ENCODE results near the gene PRX.

Gene PRX

DNA sequence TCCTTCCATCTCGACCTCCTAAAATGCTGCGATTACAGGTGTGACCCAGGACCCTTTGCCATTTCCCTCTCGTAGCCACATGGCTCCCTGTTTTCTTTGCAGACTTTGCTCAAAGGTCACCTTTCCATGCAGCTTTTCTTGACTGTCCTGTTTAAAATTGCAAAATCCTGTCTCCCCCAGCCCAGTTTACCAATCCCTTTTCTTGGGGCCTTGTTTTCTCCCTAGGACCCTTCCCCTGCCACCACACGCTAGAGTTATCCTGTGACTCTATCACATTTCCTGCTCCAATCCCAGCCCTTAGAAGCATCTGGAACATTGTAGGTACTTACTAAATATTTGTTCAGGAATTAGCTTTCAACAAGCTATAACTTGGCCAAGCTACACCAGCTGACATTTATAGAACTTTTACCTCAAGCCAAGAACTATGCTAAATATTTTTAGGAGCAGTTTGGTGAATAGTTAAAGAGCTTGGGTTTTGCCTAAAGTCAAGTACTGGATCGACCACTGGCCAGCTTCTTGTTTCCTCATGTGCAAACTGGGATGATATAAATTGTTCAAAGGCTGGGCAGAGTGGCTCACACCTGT, 40.1 kb upstream of the PRX start:
- Histone ChIP-seq H3K4me3 (ENCODE audit: low read depth in 1 of 2, low read length in 2 of 2) (no peak overlapping the region), H3K9me3 (ENCODE audit: insufficient read depth, low read length, severe bottlenecking) (no peaks in the 10 kb centered on the region), H3K27me3 (ENCODE audit: insufficient read depth, low read length, poor library complexity) (no peaks in the 10 kb centered on the region), H3K36me3 (ENCODE audit: insufficient read depth, low read length) (peaks cover 4% of the 10 kb centered on the region; the same call in 1 of the 2 replicates), H3K27ac (ENCODE audit: low read length) (no peak overlapping the region), H3K9ac (ENCODE audit: low read depth, low read length) (no peak overlapping the region), H2AFZ (ENCODE audit: low read depth, low read length) (no peak overlapping the region), H4K20me1 (ENCODE audit: insufficient read depth, low read length) (no peaks in the 10 kb centered on the region), H3K4me2 (ENCODE audit: insufficient read depth, low read length) (no peak overlapping the region), H3K4me1 (ENCODE audit: insufficient read depth, low read length) (no peaks in the 10 kb centered on the region), H3K79me2 (ENCODE audit: insufficient read depth, low read length) (no peaks in the 10 kb centered on the region)
- TF ChIP-seq EZH2 (IDR thresholded peaks at IDR 0.05; ENCODE audit: borderline replicate concordance, low read depth, low read length, severe bottlenecking) (no peak), CTCF (IDR thresholded peaks at IDR 0.05; ENCODE audit: borderline replicate concordance, extremely low read depth, low read length, poor library complexity, severe bottlenecking) (no peak)
- DNase-seq: no peak
- ATAC-seq (ENCODE audit: insufficient read depth, low read depth): no peak

GRCh38 chr19:40452016-40452415, 38.8 kb upstream of the PRX start:
- DNase-seq: no peak
- H3K27me3 ChIP-seq (ENCODE audit: insufficient read depth, low read length, poor library complexity): no peaks in the 10 kb centered on the region
- H3K9ac ChIP-seq (ENCODE audit: low read depth, low read length): no peak overlapping the region
- H2AFZ ChIP-seq (ENCODE audit: low read depth, low read length): no peak overlapping the region
- ATAC-seq (ENCODE audit: insufficient read depth, low read depth): no peak
- H3K36me3 ChIP-seq (ENCODE audit: insufficient read depth, low read length): no peaks in the 10 kb centered on the region; the same call in 1 of the 2 replicates
- no peak overlapping the region for H3K4me3 ChIP-seq (ENCODE audit: low read depth in 1 of 2, low read length in 2 of 2)
- H3K4me2 ChIP-seq (ENCODE audit: insufficient read depth, low read length): no peak overlapping the region
- no peaks in the 10 kb centered on the region for H4K20me1 ChIP-seq (ENCODE audit: insufficient read depth, low read length)
- no peak overlapping the region for H3K27ac ChIP-seq (ENCODE audit: low read length)
- no peak for TF ChIP-seq EZH2 (IDR thresholded peaks at IDR 0.05; ENCODE audit: borderline replicate concordance, low read depth, low read length, severe bottlenecking)
- TF ChIP-seq CTCF (IDR thresholded peaks at IDR 0.05; ENCODE audit: borderline replicate concordance, extremely low read depth, low read length, poor library complexity, severe bottlenecking): no peak
- H3K4me1 ChIP-seq (ENCODE audit: insufficient read depth, low read length): no peaks in the 10 kb centered on the region
- no peaks in the 10 kb centered on the region for H3K79me2 ChIP-seq (ENCODE audit: insufficient read depth, low read length)
- H3K9me3 ChIP-seq (ENCODE audit: insufficient read depth, low read length, severe bottlenecking): no peaks in the 10 kb centered on the region

DNA sequence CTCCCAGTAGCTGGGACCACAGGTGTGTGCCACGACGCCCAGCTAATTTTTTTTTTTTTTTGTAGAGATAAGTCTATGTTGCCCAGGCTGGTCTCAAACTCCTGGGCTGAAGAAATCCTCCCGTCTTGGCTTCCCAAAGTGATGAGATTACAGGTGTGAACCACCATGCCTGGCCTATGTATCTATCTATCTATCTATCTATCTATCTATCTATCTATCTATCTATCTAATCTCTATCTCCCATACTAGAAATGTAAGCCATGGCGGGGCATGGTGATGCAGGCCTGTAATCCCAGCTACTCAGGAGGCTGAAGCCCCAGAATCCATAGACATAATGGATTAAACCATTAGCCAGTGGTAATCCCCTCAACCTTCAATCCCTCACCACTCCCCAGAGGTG, 37.5 kb upstream of the PRX start:
- no peak for TF ChIP-seq EZH2 (IDR thresholded peaks at IDR 0.05; ENCODE audit: borderline replicate concordance, low read depth, low read length, severe bottlenecking)
- TF ChIP-seq CTCF (IDR thresholded peaks at IDR 0.05; ENCODE audit: borderline replicate concordance, extremely low read depth, low read length, poor library complexity, severe bottlenecking): no peak
- Histone ChIP-seq H4K20me1 (ENCODE audit: insufficient read depth, low read length) (no peaks in the 10 kb centered on the region), H3K4me2 (ENCODE audit: insufficient read depth, low read length) (no peak overlapping the region), H3K79me2 (ENCODE audit: insufficient read depth, low read length) (no peaks in the 10 kb centered on the region), H3K9me3 (ENCODE audit: insufficient read depth, low read length, severe bottlenecking) (no peaks in the 10 kb centered on the region), H3K4me3 (ENCODE audit: low read depth in 1 of 2, low read length in 2 of 2) (no peak overlapping the region), H3K36me3 (ENCODE audit: insufficient read depth, low read length) (no peaks in the 10 kb centered on the region; the same call in 1 of the 2 replicates), H3K9ac (ENCODE audit: low read depth, low read length) (no peak overlapping the region), H3K27me3 (ENCODE audit: insufficient read depth, low read length, poor library complexity) (no peaks in the 10 kb centered on the region), H2AFZ (ENCODE audit: low read depth, low read length) (no peak overlapping the region), H3K4me1 (ENCODE audit: insufficient read depth, low read length) (no peaks in the 10 kb centered on the region), H3K27ac (ENCODE audit: low read length) (no peak overlapping the region)
- ATAC-seq (ENCODE audit: insufficient read depth, low read depth) (no peak), DNase-seq (no peak)
